HCT116 (cell line): ENCODE results near the gene ADAM15. TPM values are rescaled to one million over a fixed set of nuclear protein-coding genes. Genes with fewer than 3 reads are reported as not detected.

ENCODE experiments used
- ATAC-seq: fragments of 200-7000 bp; cut with Tn5 transposase; 2 replicates; pipeline ENCODE4 v1.9.1; 2020; ENCODE audit warnings: mild to moderate bottlenecking, moderate library complexity
- BruUV-seq: library from RNA; stranded (reverse); fragments of 400-500 nt; replicated peaks from 2 replicates; lab custom pipeline; 2021; lab: Mats Ljungman, UMichigan
- CTCF ChIA-PET: fragments of 300-600 bp; sonication (Branson Sonifier 250); formaldehyde crosslinking; loops from one replicate; lab custom pipeline; 2021; ENCODE audit warnings: antibody characterized with exemption; lab: Charles Lee
- POLR2A ChIA-PET: fragments of 300-600, 350-600 bp; sonication (Branson Sonifier 250); formaldehyde crosslinking; loops from one replicate; lab custom pipeline; 2021; ENCODE audit warnings: antibody characterized with exemption; lab: Charles Lee
- RAD21 ChIA-PET, 2 experiments: fragments of 300-600 bp; sonication (Branson Sonifier 250); formaldehyde crosslinking; loops; one replicate each; lab custom pipeline; 2023; ENCODE audit warnings: low total read pairs in 2 of 2; ENCODE audit not compliant: uncharacterized antibody in 2 of 2, unreplicated experiment in 2 of 2, low non-redundant PET in 1 of 2; lab: Charles Lee
- DNase-seq: peaks from one replicate; pipeline ENCODE4 v3.0.0-alpha.2; 2010; ENCODE audit warnings: low read depth, low spot score
- H2AFZ ChIP-seq: fragments of 200-600 bp; shearing (Covaris generic), sonication (generic); 2 replicates; pipeline ENCODE4 v1.6.1; 2017; ENCODE audit warnings: low read depth, mixed run types, mixed read lengths, antibody characterized with exemption, low read length; ENCODE audit not compliant: poor library complexity, severe bottlenecking
- H3K27ac ChIP-seq: 2 replicates; pipeline ENCODE4 v1.5.1; 2012; ENCODE audit warnings: low read depth, low read length
- H3K27me3 ChIP-seq: fragments of 200-600 bp; sonication (generic); 2 replicates; pipeline ENCODE4 v1.6.1; 2016; ENCODE audit warnings: mixed run types, low read length, mixed read lengths; ENCODE audit not compliant: insufficient read depth
- H3K36me3 ChIP-seq, 2 experiments: fragments of 200-500 bp in 1 of 2; fragments of 200-600 bp in 1 of 2; sonication (Bioruptor generic) in 1 of 2; sonication (generic) in 1 of 2; 2 replicates each; pipeline versions ENCODE4 v1.5.1 to v1.6.1; 2014 to 2016; ENCODE audit warnings: low read length in 2 of 2, inconsistent platforms in 1 of 2, mixed read lengths in 1 of 2, mixed run types in 1 of 2; ENCODE audit not compliant: insufficient read depth in 2 of 2, control insufficient read depth in 1 of 2
- H3K4me1 ChIP-seq, 2 experiments: fragments of 200-600 bp in 1 of 2; sonication (generic) in 1 of 2; 2 replicates each; pipeline versions ENCODE4 v1.5.1 to v1.6.1; 2012 to 2017; ENCODE audit warnings: low read length in 2 of 2, inconsistent platforms in 1 of 2, mild to moderate bottlenecking in 1 of 2, mixed read lengths in 1 of 2, mixed run types in 1 of 2, moderate library complexity in 1 of 2; ENCODE audit not compliant: insufficient read depth in 2 of 2, control insufficient read depth in 1 of 2
- H3K4me2 ChIP-seq: fragments of 200-600 bp; sonication (generic); 2 replicates; pipeline ENCODE4 v1.6.1; 2017; ENCODE audit warnings: mixed run types, low read length, mixed read lengths
- H3K4me3 ChIP-seq, 2 experiments: fragments of 200-600 bp in 1 of 2; sonication (generic) in 1 of 2; replicated peaks in 1 of 2; 2 replicates each; pipeline ENCODE4 v1.5.1; 2011 to 2016; ENCODE audit warnings: low read length in 2 of 2, control low read depth in 1 of 2, low read depth in 1 of 2, mild to moderate bottlenecking in 1 of 2, mixed read lengths in 1 of 2, mixed run types in 1 of 2
- H3K79me2 ChIP-seq: fragments of 200-600 bp; sonication (generic); 2 replicates; pipeline ENCODE4 v1.6.1; 2017; ENCODE audit warnings: mild to moderate bottlenecking, mixed run types, low read length, moderate library complexity, mixed read lengths; ENCODE audit not compliant: insufficient read depth
- H3K9ac ChIP-seq: fragments of 200-600 bp; sonication (generic); 2 replicates; pipeline ENCODE4 v1.6.1; 2016; ENCODE audit warnings: low read length, mixed read lengths
- H3K9me2 ChIP-seq: fragments of 200-600 bp; sonication (generic), shearing (Covaris generic); 2 replicates; pipeline ENCODE4 v1.6.1; 2017; ENCODE audit warnings: mixed run types, mild to moderate bottlenecking, moderate library complexity; ENCODE audit not compliant: insufficient read depth
- H3K9me3 ChIP-seq, 2 experiments: fragments of 200-500 bp in 1 of 2; fragments of 200-600 bp in 1 of 2; sonication (Bioruptor generic) in 1 of 2; sonication (generic) in 1 of 2; 2 replicates each; pipeline ENCODE4 v1.6.1; 2014 to 2017; ENCODE audit warnings: low read length in 2 of 2, mixed read lengths in 2 of 2, inconsistent platforms in 1 of 2, low read depth in 1 of 2, mild to moderate bottlenecking in 1 of 2, mixed run types in 1 of 2, moderate library complexity in 1 of 2; ENCODE audit not compliant: control insufficient read depth in 1 of 2, insufficient read depth in 1 of 2
- H4K20me1 ChIP-seq: fragments of 200-600 bp; sonication (generic), shearing (Covaris generic); 2 replicates; pipeline ENCODE4 v1.6.1; 2017; ENCODE audit warnings: mixed run types, mild to moderate bottlenecking, moderate library complexity; ENCODE audit not compliant: insufficient read depth
- CBX3 ChIP-seq: IDR thresholded peaks from 2 replicates; pipeline ENCODE4 v1.6.1; 2012; ENCODE audit warnings: low read depth
- CEBPB ChIP-seq: IDR thresholded peaks from 2 replicates; pipeline ENCODE4 v1.6.1; 2012; ENCODE audit warnings: low read depth
- CTCF ChIP-seq, 3 experiments: fragments of 200-600 bp in 1 of 3; sonication (generic) in 1 of 3; IDR thresholded peaks in 2 of 3; conservative IDR thresholded peaks in 1 of 3; 2 replicates each; pipeline ENCODE4 v1.5.1; 2012 to 2017; ENCODE audit warnings: low read depth in 2 of 3, low read length in 2 of 3, antibody characterized with exemption in 1 of 3, borderline replicate concordance in 1 of 3, control low read depth in 1 of 3, mild to moderate bottlenecking in 1 of 3, mixed read lengths in 1 of 3, mixed run types in 1 of 3, moderate library complexity in 1 of 3; ENCODE audit not compliant: insufficient read depth in 1 of 3
- ELF1 ChIP-seq: IDR thresholded peaks from 2 replicates; pipeline ENCODE4 v1.6.1; 2012; ENCODE audit warnings: low read depth, borderline replicate concordance
- JUND ChIP-seq: IDR thresholded peaks from 2 replicates; pipeline ENCODE4 v1.6.1; 2012
- MAX ChIP-seq: IDR thresholded peaks from 2 replicates; pipeline ENCODE4 v1.6.1; 2012
- POLR2A ChIP-seq: IDR thresholded peaks from 2 replicates; pipeline ENCODE4 v1.7.0; 2011; ENCODE audit warnings: borderline replicate concordance; ENCODE audit not compliant: insufficient read depth, insufficient read length; ENCODE audit errors: extremely low read depth
- REST ChIP-seq: IDR thresholded peaks from 2 replicates; pipeline ENCODE4 v1.6.1; 2012; ENCODE audit warnings: low read depth
- SIN3A ChIP-seq: IDR thresholded peaks from 2 replicates; pipeline ENCODE4 v1.6.1; 2012; ENCODE audit warnings: low read depth
- SP1 ChIP-seq: IDR thresholded peaks from 2 replicates; pipeline ENCODE4 v1.6.1; 2012; ENCODE audit warnings: low read depth
- TCF7L2 ChIP-seq: IDR thresholded peaks from 2 replicates; pipeline ENCODE4 v1.7.0; 2011; ENCODE audit warnings: borderline replicate concordance, inconsistent platforms; ENCODE audit not compliant: insufficient read depth, insufficient read length; ENCODE audit errors: extremely low read depth
- YY1 ChIP-seq: IDR thresholded peaks from 2 replicates; pipeline ENCODE4 v1.6.1; 2011; ENCODE audit warnings: low read length, low read depth, moderate library complexity, mild to moderate bottlenecking; ENCODE audit not compliant: insufficient replicate concordance; ENCODE audit errors: extremely low read depth
- intact Hi-C: fragments of 100-400 bp; cut with micrococcal nuclease; formaldehyde crosslinking; loops from 2 replicates; pipeline ENCODE4 v1.10.0; 2022
- total RNA-seq: library from RNA; stranded (reverse); gene quantifications from one replicate; pipeline ENCODE4 v1.2.1, GENCODE V29; 2021; ENCODE audit not compliant: unreplicated experiment
- TF ChIP-seq, protein P1 (sequence below): IDR thresholded peaks from 2 replicates; pipeline ENCODE4 v1.6.1; 2012

The ADAM15 gene
- total RNA-seq, 1 experiment from 2014 or later = 149 TPM

- H3K36me3 ChIP-seq = peaks cover 7 to 9% of the 10 kb centered on the region in 2 experiments; a peak in 3 of 4 replicates
- DNase-seq (no peak), ATAC-seq (no peak)
- no peaks in the 10 kb centered on the region for H3K27me3 ChIP-seq
- H4K20me1 ChIP-seq = no peaks in the 10 kb centered on the region
- no peak overlapping the region for H3K27ac ChIP-seq
- no TSS peak for BruUV-seq
- peaks cover 14 to 75% of the 10 kb centered on the region in 2 experiments for H3K4me1 ChIP-seq
- no peak overlapping the region for H3K9ac ChIP-seq
- H3K4me2 ChIP-seq = no peak overlapping the region
- intact Hi-C loops = no loop called here
- RAD21 ChIA-PET = interaction anchor here in 1 of 2 experiments (1.1 kb wide), 1 partner anchor 34 kb away, joined by 4 read pairs; no protein-coding TSS in a partner anchor
- POLR2A ChIA-PET = no interaction called here
- peaks cover 81% of the 10 kb centered on the region for H3K79me2 ChIP-seq
- no peak overlapping the region for H2AFZ ChIP-seq
- H3K9me2 ChIP-seq = no peaks in the 10 kb centered on the region
- CTCF ChIA-PET = no interaction called here
- no peaks in the 10 kb centered on the region for H3K9me3 ChIP-seq
- no peak overlapping the region for H3K4me3 ChIP-seq
- no peak for TF ChIP-seq YY1
- TF ChIP-seq JUND = no peak
Measured at GRCh38 chr1:155009742-155010141, 41.4 kb upstream of the ADAM15 start.

DNA sequence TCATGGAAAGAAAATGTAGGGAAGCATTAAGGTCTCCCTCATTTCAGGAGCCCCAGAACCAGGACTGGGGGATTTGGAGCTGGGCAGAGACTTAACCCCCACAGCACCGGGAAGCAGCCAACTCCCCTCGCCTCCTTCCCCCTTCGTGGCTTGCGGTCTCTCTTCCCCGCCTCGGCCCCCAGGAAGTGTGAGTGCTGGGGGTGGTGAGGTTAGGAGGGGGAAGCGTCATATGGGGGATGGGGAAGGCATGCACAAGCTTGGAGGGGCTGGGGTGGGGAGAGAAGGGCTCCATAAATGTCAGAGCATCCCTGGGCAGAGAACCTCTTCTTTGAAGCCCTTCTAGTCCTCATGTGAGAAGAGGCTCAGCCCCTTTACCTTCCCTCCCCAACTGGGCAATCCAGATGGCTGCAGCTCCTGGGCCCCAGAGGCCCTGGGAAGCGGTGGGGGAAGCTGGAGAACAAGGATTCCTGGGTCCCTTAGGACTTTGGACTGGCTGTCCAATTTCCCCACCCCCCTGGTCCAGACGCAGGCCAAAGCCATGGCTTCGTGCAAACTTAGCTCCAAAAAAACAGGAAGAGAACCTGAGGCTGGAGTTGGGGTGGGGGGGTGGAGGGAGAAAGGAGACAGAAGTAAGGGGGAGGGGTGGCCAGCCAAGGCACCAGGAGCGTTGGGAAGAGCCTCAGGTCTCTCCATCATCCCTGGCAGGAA is 40.8 kb upstream of the ADAM15 start:
- Histone ChIP-seq H3K27me3 (no peaks in the 10 kb centered on the region), H3K4me2 (no peak overlapping the region), H3K4me3 (no peak overlapping the region), H3K9me3 (no peaks in the 10 kb centered on the region), H3K79me2 (peaks cover 74% of the 10 kb centered on the region), H3K36me3 (peaks cover 7 to 14% of the 10 kb centered on the region in 2 experiments; a peak in 3 of 4 replicates), H3K4me1 (peaks cover 10 to 69% of the 10 kb centered on the region in 2 experiments), H2AFZ (no peak overlapping the region), H3K9ac (no peak overlapping the region)
- POLR2A ChIA-PET = no interaction called here
- no TSS peak for BruUV-seq
- intact Hi-C loops = no loop called here
- DNase-seq = no peak
- RAD21 ChIA-PET = interaction anchor here in 1 of 2 experiments (1.1 kb wide), 1 partner anchor 34 kb away, joined by 4 read pairs; no protein-coding TSS in a partner anchor
- CTCF ChIA-PET = no interaction called here
- TF ChIP-seq CTCF (IDR thresholded peaks at IDR 0.05 in 2 of 3, conservative IDR thresholded peaks at IDR 0.05 in 1 of 3; ENCODE audit: borderline replicate concordance in 1 of 3, insufficient read depth in 1 of 3, low read depth in 2 of 3, low read length in 2 of 3) (no peak), JUND (no peak), ELF1 (no peak), YY1 (no peak), SP1 (no peak), MAX (no peak), CEBPB (no peak), REST (no peak), CBX3 (no peak), TCF7L2 (no peak), SIN3A (no peak), POLR2A (no peak)
- TF ChIP-seq, protein P1, sequence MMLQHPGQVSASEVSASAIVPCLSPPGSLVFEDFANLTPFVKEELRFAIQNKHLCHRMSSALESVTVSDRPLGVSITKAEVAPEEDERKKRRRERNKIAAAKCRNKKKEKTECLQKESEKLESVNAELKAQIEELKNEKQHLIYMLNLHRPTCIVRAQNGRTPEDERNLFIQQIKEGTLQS = no peak
- TF ChIP-seq, all 23 proteins: peak for 0
- Histone ChIP-seq H3K27ac (no peak overlapping the region), H4K20me1 (no peaks in the 10 kb centered on the region), H3K9me2 (no peaks in the 10 kb centered on the region)
- no peak for ATAC-seq
